GM13977 (cell line): ENCODE measurements around the gene ZBED2.

Source experiments
- DNase-seq: peaks from one replicate; pipeline ENCODE4 v3.0.0; 2012; ENCODE audit warnings: low spot score
- CTCF ChIP-seq: IDR thresholded peaks from 2 replicates; pipeline ENCODE4 v1.5.1; 2012; ENCODE audit warnings: mild to moderate bottlenecking, control low read depth; ENCODE audit not compliant: insufficient read depth; ENCODE audit errors: extremely low read depth, missing control alignments
- in situ Hi-C: fragments of 300-500 bp; cut with MboI; formaldehyde crosslinking; loops from one replicate; pipeline ENCODE4 v1.12.0; 2022; ENCODE audit warnings: low sequenced_read_pairs, low pct_unique_long_range_greater_than_20kb, mixed read lengths, inconsistent platforms; ENCODE audit not compliant: unreplicated experiment

ZBED2 gene

GRCh38 chr3:111619833-111620232 is 24.7 kb upstream of the ZBED2 start:
- no peak for TF ChIP-seq CTCF
- in situ Hi-C loops, result no loop called here
- DNase-seq, result no peak

GRCh38 chr3:111618945-111619344 is 23.8 kb upstream of the ZBED2 start:
- in situ Hi-C loops, result no loop called here
- no peak for TF ChIP-seq CTCF
- DNase-seq, result no peak

- TF ChIP-seq CTCF, result no peak
- DNase-seq, result no peak
- in situ Hi-C loops, result no loop called here
Measured at GRCh38 chr3:111617912-111618601, 22.9 kb upstream of the ZBED2 start.

GRCh38 chr3:111617406-111617805 is 22.3 kb upstream of the ZBED2 start:
- no peak for DNase-seq
- TF ChIP-seq CTCF, result no peak
- in situ Hi-C loops, result no loop called here

GRCh38 chr3:111616417-111617105 is 21.4 kb upstream of the ZBED2 start:
- TF ChIP-seq CTCF, result peak; percentile 41
- in situ Hi-C loops, result no loop called here
- no peak for DNase-seq

GRCh38 chr3:111615880-111616279 is 20.7 kb upstream of the ZBED2 start:
- in situ Hi-C loops, result no loop called here
- no peak for TF ChIP-seq CTCF
- DNase-seq, result no peak

GRCh38 chr3:111613294-111613693 is 18.1 kb upstream of the ZBED2 start:
- no peak for TF ChIP-seq CTCF
- in situ Hi-C loops, result no loop called here
- no peak for DNase-seq
